Vagina (tissue), 2 donors: Measurements from ENCODE around the gene PLD1. TPM values are rescaled to one million over a fixed set of nuclear protein-coding genes. Genes with fewer than 3 reads are reported as not detected.
"Not testable (repeated sequence)": the region's sequence is repeated elsewhere in the genome, so short reads cannot be mapped to it uniquely, and the experiment has no call there.

ENCODE experiments used
- DNase-seq, 2 donors: peaks; one replicate each; pipeline ENCODE4 v3.0.0-alpha.2; 2017; ENCODE audit errors: extremely low spot score in 2 of 2
- H3K27ac ChIP-seq: fragments of 200-600 bp; sonication (generic); one replicate; pipeline ENCODE4 v1.5.1; 2019
- H3K27me3 ChIP-seq: fragments of 200-600 bp; sonication (generic); one replicate; pipeline ENCODE4 v1.5.1; 2019
- H3K36me3 ChIP-seq, 2 donors: fragments of 200-600 bp; sonication (generic); one replicate each; pipeline ENCODE4 v1.5.1; 2017 to 2019
- H3K4me1 ChIP-seq: fragments of 200-600 bp; sonication (generic); one replicate; pipeline ENCODE4 v1.5.1; 2019
- H3K4me3 ChIP-seq, 2 donors: fragments of 200-600 bp; sonication (generic); 1 replicate in 1 of 2; 2 replicates in 1 of 2; pipeline ENCODE4 v1.5.1; 2016 to 2019
- H3K9me3 ChIP-seq: fragments of 200-600 bp; sonication (generic); one replicate; pipeline ENCODE4 v1.5.1; 2019
- POLR2A ChIP-seq, 2 donors: fragments of 450-650 bp; IDR thresholded peaks; one replicate each; pipeline ENCODE4 v1.6.1; 2017; ENCODE audit warnings: antibody characterized with exemption in 2 of 2, mild to moderate bottlenecking in 2 of 2, moderate library complexity in 2 of 2
- POLR2AphosphoS5 ChIP-seq, 2 donors: sonication (generic); formaldehyde crosslinking; IDR thresholded peaks; one replicate each; pipeline ENCODE4 v1.9.0; 2017; ENCODE audit warnings: antibody characterized with exemption in 2 of 2, mild to moderate bottlenecking in 2 of 2, low read depth in 1 of 2; ENCODE audit not compliant: insufficient read depth in 1 of 2
- intact Hi-C: fragments of 100-400 bp; cut with DNase I; formaldehyde crosslinking; loops from one replicate; pipeline ENCODE4 v1.15.1; 2023
- total RNA-seq: library from RNA; depleted of rRNA; stranded (reverse); fragments of >200 nt; gene quantifications from one replicate; pipeline ENCODE4 v1.2.3, GENCODE V29; 2016
- TF ChIP-seq, protein P1 (sequence below), 3 experiments: fragments of 450-650 bp in 2 of 3; fragments of 200-600 bp in 1 of 3; sonication (generic) in 1 of 3; IDR thresholded peaks; one replicate each; pipeline ENCODE4 v1.5.1; 2017 to 2019; ENCODE audit warnings: antibody characterized with exemption in 3 of 3, mild to moderate bottlenecking in 2 of 3, moderate library complexity in 2 of 3

Gene PLD1
- total RNA-seq, 1 donor from 2014 or later = 35.6 TPM

DNA sequence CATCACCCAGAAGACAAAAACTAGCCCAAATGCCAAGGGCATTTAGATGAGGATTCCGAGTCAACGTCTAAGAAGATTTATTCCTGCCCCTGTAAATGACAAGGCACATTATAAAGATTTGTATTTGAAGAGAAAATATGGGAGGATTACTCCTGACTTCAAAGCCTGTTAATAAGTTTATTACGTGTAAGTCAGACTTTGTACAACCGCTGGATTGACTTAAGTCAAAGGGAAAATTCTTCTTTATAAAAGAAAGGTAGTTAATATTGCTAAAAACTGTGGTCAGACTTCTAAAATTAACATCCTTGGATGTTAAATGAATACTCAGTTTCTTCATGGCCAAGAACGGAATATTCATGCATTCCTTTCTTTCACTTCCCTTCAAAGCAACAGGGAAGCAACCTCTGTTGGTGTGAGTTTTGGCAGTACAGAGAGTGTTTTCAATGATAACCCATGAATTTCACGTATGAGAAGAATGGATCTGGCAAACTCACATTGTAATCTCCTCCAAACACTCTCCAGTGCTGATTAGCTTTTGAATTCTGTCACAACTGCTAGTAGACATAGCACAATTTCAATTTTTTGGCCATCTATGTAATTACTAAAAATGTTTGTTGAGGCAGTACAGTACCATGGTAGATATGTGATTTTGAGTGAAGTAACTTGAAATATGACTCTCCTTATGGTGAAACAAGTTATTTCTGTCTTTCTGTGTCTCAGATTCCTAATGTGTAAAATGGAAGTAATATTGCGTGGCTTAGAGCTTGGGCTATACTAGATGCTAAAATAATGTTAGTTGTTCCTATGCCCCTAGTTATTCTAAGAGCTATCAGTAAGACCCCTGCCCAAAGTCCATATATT is 62.0 kb downstream of the PLD1 start:
- intact Hi-C loops = no loop called here
- TF ChIP-seq, protein P1, sequence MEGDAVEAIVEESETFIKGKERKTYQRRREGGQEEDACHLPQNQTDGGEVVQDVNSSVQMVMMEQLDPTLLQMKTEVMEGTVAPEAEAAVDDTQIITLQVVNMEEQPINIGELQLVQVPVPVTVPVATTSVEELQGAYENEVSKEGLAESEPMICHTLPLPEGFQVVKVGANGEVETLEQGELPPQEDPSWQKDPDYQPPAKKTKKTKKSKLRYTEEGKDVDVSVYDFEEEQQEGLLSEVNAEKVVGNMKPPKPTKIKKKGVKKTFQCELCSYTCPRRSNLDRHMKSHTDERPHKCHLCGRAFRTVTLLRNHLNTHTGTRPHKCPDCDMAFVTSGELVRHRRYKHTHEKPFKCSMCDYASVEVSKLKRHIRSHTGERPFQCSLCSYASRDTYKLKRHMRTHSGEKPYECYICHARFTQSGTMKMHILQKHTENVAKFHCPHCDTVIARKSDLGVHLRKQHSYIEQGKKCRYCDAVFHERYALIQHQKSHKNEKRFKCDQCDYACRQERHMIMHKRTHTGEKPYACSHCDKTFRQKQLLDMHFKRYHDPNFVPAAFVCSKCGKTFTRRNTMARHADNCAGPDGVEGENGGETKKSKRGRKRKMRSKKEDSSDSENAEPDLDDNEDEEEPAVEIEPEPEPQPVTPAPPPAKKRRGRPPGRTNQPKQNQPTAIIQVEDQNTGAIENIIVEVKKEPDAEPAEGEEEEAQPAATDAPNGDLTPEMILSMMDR (IDR thresholded peaks at IDR 0.05) = no peak
- TF ChIP-seq POLR2AphosphoS5 (IDR thresholded peaks at IDR 0.05; ENCODE audit: insufficient read depth in 1 of 2, low read depth in 1 of 2) = no peak
- no peak for TF ChIP-seq POLR2A (IDR thresholded peaks at IDR 0.05)
- Histone ChIP-seq H3K4me3 (no peak overlapping the region), H3K27me3 (no peaks in the 10 kb centered on the region), H3K9me3 (no peaks in the 10 kb centered on the region), H3K4me1 (peaks cover 42% of the 10 kb centered on the region), H3K27ac (no peak overlapping the region), H3K36me3 (no peaks in the 10 kb centered on the region)
- no peak for DNase-seq

GRCh38 chr3:171747223-171747920 is 62.9 kb downstream of the PLD1 start:
- no peaks in the 10 kb centered on the region for H3K27me3 ChIP-seq
- intact Hi-C loops = no loop called here
- no peaks in the 10 kb centered on the region for H3K9me3 ChIP-seq
- no peaks in the 10 kb centered on the region for H3K36me3 ChIP-seq
- no peak overlapping the region for H3K27ac ChIP-seq
- no peak for DNase-seq
- TF ChIP-seq, protein P1 (IDR thresholded peaks at IDR 0.05) = no peak
- no peak for TF ChIP-seq POLR2AphosphoS5 (IDR thresholded peaks at IDR 0.05; ENCODE audit: insufficient read depth in 1 of 2, low read depth in 1 of 2)
- TF ChIP-seq POLR2A (IDR thresholded peaks at IDR 0.05) = no peak
- H3K4me3 ChIP-seq = no peak overlapping the region
- peaks cover 32% of the 10 kb centered on the region for H3K4me1 ChIP-seq

- H3K4me3 ChIP-seq, H3K36me3 ChIP-seq, H3K27ac ChIP-seq, DNase-seq, H3K9me3 ChIP-seq, H3K27me3 ChIP-seq, intact Hi-C loops: not testable (repeated sequence)
- H3K4me1 ChIP-seq = peaks cover 29% of the 10 kb centered on the region
Measured at GRCh38 chr3:171746320-171747222, 63.7 kb downstream of the PLD1 start.

DNA sequence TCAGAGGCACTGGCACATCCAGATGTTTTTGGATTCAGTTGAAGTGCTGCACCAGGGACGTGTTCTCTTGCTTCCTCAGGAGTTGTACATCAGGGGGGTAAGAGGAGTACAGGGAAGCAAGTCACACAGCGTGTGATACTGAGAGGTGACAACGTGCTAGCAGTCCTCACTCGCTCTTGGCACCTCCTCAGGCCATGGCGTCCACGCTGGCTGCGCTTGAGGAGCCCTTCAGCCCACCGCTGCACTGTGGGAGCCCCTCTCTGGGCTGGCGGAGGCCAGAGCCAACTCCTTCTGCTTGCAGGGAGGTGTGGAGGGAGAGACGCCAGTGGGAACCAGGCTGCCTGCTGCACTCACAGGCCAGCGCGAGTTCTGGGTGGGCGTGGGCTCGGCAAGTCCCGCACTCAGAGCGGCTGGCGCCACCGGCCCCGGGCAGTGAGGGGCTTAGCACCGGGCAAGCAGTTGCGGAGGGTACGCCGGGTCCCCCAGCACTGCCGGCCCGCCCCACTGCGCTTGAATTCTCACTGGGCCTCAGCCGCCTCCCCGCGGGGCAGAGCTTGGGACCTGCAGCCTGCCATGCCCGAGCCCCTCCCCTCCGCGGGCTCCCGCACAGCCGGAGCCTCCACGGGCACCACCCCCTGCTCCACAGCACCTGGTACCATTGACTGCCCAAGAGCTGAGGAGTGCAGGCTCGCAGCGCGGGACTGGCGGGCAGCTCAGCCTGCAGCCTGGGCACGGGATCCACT is 64.5 kb downstream of the PLD1 start:
- peaks cover 37% of the 10 kb centered on the region for H3K4me1 ChIP-seq
- H3K27ac ChIP-seq = no peak overlapping the region
- intact Hi-C loops = no loop called here
- no peaks in the 10 kb centered on the region for H3K36me3 ChIP-seq
- no peak for DNase-seq
- TF ChIP-seq POLR2A (IDR thresholded peaks at IDR 0.05) (no peak), POLR2AphosphoS5 (IDR thresholded peaks at IDR 0.05; ENCODE audit: insufficient read depth in 1 of 2, low read depth in 1 of 2) (no peak)
- TF ChIP-seq, protein P1 (IDR thresholded peaks at IDR 0.05) = no peak
- no peaks in the 10 kb centered on the region for H3K27me3 ChIP-seq
- no peaks in the 10 kb centered on the region for H3K9me3 ChIP-seq
- H3K4me3 ChIP-seq = no peak overlapping the region
